ENCODE results near the gene IQSEC1.

- peak in 1 of 4 donors; percentile 12 for TF ChIP-seq EP300 (IDR thresholded peaks at IDR 0.05)
- TF ChIP-seq POLR2A (IDR thresholded peaks at IDR 0.05): peak; percentile 55 to 77
- peak; percentile 85 to 93 (median 91) for TF ChIP-seq CTCF (IDR thresholded peaks at IDR 0.05)
- peak; percentile 71 to 93 (median 91) for TF ChIP-seq POLR2AphosphoS5 (IDR thresholded peaks at IDR 0.05)
Observed at GRCh38 chr3:12994607-12995388, 78.4 kb downstream of the IQSEC1 start.

All from sigmoid colon (tissue), 4 donors.